Fibroblast of lung (primary cell): Measurements from ENCODE around the gene PCSK7.

Experiments used
- EZH2 ChIP-seq: IDR thresholded peaks from 2 replicates; pipeline ENCODE4 v1.5.1; 2012; ENCODE audit warnings: low read length, control low read depth, mild to moderate bottlenecking; ENCODE audit errors: missing control alignments
- TF ChIP-seq, protein P1 (sequence below), 2 donors: IDR thresholded peaks in 1 of 2; conservative IDR thresholded peaks in 1 of 2; 1 replicate in 1 of 2; 2 replicates in 1 of 2; pipeline ENCODE4 v1.5.1; 2011 to 2012; ENCODE audit warnings: low read length in 2 of 2, control low read depth in 1 of 2, inconsistent platforms in 1 of 2, low read depth in 1 of 2, mild to moderate bottlenecking in 1 of 2

DNA sequence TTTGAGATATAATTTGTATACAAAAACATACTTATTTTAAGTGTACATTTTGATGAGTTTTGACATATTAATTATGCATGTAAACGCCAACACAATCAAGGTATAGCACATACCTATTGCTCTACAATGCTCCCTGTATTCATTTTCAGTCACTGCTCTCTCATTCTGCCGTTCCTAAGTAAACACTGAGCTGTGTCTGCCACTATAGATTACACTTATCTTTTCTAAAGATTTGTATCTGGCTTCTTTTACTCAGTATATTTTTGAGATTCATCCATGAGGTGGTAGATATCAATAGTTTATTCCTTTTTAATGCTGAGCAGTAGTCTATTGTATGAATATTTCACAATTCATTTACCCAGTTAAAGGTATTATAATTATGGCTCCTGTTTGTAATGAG is 33.9 kb upstream of the PCSK7 start:
- TF ChIP-seq, protein P1, sequence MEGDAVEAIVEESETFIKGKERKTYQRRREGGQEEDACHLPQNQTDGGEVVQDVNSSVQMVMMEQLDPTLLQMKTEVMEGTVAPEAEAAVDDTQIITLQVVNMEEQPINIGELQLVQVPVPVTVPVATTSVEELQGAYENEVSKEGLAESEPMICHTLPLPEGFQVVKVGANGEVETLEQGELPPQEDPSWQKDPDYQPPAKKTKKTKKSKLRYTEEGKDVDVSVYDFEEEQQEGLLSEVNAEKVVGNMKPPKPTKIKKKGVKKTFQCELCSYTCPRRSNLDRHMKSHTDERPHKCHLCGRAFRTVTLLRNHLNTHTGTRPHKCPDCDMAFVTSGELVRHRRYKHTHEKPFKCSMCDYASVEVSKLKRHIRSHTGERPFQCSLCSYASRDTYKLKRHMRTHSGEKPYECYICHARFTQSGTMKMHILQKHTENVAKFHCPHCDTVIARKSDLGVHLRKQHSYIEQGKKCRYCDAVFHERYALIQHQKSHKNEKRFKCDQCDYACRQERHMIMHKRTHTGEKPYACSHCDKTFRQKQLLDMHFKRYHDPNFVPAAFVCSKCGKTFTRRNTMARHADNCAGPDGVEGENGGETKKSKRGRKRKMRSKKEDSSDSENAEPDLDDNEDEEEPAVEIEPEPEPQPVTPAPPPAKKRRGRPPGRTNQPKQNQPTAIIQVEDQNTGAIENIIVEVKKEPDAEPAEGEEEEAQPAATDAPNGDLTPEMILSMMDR (conservative IDR thresholded peaks at IDR 0.05 in 1 of 2, IDR thresholded peaks at IDR 0.05 in 1 of 2; ENCODE audit: low read depth in 1 of 2, low read length in 2 of 2), result no peak
- TF ChIP-seq EZH2, result no peak
